Panc1 (cell line): Measurements from ENCODE around the gene IL1R1. TPM values are rescaled to one million over a fixed set of nuclear protein-coding genes. Genes with fewer than 3 reads are reported as not detected.

Source experiments
- ATAC-seq: fragments of 200-7000 bp; cut with Tn5 transposase; 2 replicates; pipeline ENCODE4 v1.9.1; 2020; ENCODE audit warnings: mild to moderate bottlenecking, moderate library complexity
- BruUV-seq: library from RNA; stranded (reverse); fragments of 400-500 nt; replicated peaks from 2 replicates; lab custom pipeline; 2021; lab: Mats Ljungman, UMichigan
- CTCF ChIA-PET: fragments of 300-600 bp; sonication (Branson Sonifier 250); formaldehyde crosslinking; loops from one replicate; lab custom pipeline; 2022; ENCODE audit warnings: antibody characterized with exemption; lab: Charles Lee
- POLR2A ChIA-PET: fragments of 300-600 bp; sonication (Branson Sonifier 250); formaldehyde crosslinking; loops from one replicate; lab custom pipeline; 2022; ENCODE audit warnings: antibody characterized with exemption; lab: Charles Lee
- DNase-seq: peaks from one replicate; pipeline ENCODE4 v3.0.0-alpha.2; 2010; ENCODE audit warnings: low read depth, low spot score
- H3K27ac ChIP-seq: 2 replicates; pipeline ENCODE4 v1.5.1; 2011; ENCODE audit warnings: mild to moderate bottlenecking, low read length, inconsistent platforms
- H3K27me3 ChIP-seq: fragments of 200-500 bp; sonication (Bioruptor generic); 2 replicates; pipeline ENCODE4 v1.6.0; 2014; ENCODE audit warnings: low read length, inconsistent platforms; ENCODE audit not compliant: control insufficient read depth, insufficient read depth
- H3K36me3 ChIP-seq: fragments of 200-500 bp; sonication (Bioruptor generic); 2 replicates; pipeline ENCODE4 v1.5.1; 2014; ENCODE audit warnings: inconsistent platforms, mild to moderate bottlenecking, low read length, moderate library complexity; ENCODE audit not compliant: control insufficient read depth, insufficient read depth
- H3K4me1 ChIP-seq: 2 replicates; pipeline ENCODE4 v1.5.1; 2011; ENCODE audit warnings: inconsistent platforms, mild to moderate bottlenecking, low read length, moderate library complexity; ENCODE audit not compliant: control insufficient read depth, insufficient read depth
- H3K4me3 ChIP-seq, 2 experiments: 2 replicates each; pipeline ENCODE4 v1.5.1; 2011 to 2012; ENCODE audit warnings: low read depth in 2 of 2, low read length in 2 of 2, mild to moderate bottlenecking in 2 of 2, inconsistent platforms in 1 of 2, moderate library complexity in 1 of 2
- H3K9me3 ChIP-seq: fragments of 200-500 bp; sonication (Bioruptor generic); 2 replicates; pipeline ENCODE4 v1.5.1; 2014; ENCODE audit warnings: low read depth, mild to moderate bottlenecking, inconsistent platforms, low read length, moderate library complexity; ENCODE audit not compliant: control insufficient read depth, insufficient read depth
- POLR2AphosphoS5 ChIP-seq: IDR thresholded peaks from 2 replicates; pipeline ENCODE4 v1.6.1; 2012; ENCODE audit warnings: mild to moderate bottlenecking, low read depth, low read length, moderate library complexity
- SIN3A ChIP-seq: IDR thresholded peaks from 2 replicates; pipeline ENCODE4 v1.6.1; 2012; ENCODE audit warnings: low read depth, mild to moderate bottlenecking, low read length, moderate library complexity, borderline replicate concordance; ENCODE audit not compliant: insufficient read depth
- TCF7L2 ChIP-seq: IDR thresholded peaks from 2 replicates; pipeline ENCODE4 v1.6.1; 2011; ENCODE audit warnings: mild to moderate bottlenecking, low read depth, low read length, inconsistent platforms
- in situ Hi-C: cut with HindIII; loops from 2 replicates; pipeline ENCODE4 v1.10.0; 2016; ENCODE audit warnings: low sequenced_read_pairs, low pct_unique_long_range_greater_than_20kb
- intact Hi-C: fragments of 100-400 bp; cut with micrococcal nuclease; formaldehyde crosslinking; loops from one replicate; pipeline ENCODE4 v1.10.0; 2022; ENCODE audit not compliant: unreplicated experiment
- total RNA-seq: library from RNA; stranded (reverse); gene quantifications from one replicate; pipeline ENCODE4 v1.2.1, GENCODE V29; 2021; ENCODE audit not compliant: unreplicated experiment
- TF ChIP-seq, protein P1 (sequence below), 2 experiments: IDR thresholded peaks; 2 replicates each; pipeline ENCODE4 v1.6.1; 2011 to 2012; ENCODE audit warnings: low read depth in 2 of 2, control low read depth in 1 of 2, low read length in 1 of 2, mild to moderate bottlenecking in 1 of 2, moderate library complexity in 1 of 2; ENCODE audit not compliant: insufficient read depth in 1 of 2
- TF ChIP-seq, protein P2 (sequence below): fragments of 450-650 bp; IDR thresholded peaks from 2 replicates; pipeline ENCODE4 v1.5.1; 2017; ENCODE audit warnings: mild to moderate bottlenecking

Gene IL1R1
- total RNA-seq, 1 experiment from 2014 or later, result 7.1 TPM

DNA sequence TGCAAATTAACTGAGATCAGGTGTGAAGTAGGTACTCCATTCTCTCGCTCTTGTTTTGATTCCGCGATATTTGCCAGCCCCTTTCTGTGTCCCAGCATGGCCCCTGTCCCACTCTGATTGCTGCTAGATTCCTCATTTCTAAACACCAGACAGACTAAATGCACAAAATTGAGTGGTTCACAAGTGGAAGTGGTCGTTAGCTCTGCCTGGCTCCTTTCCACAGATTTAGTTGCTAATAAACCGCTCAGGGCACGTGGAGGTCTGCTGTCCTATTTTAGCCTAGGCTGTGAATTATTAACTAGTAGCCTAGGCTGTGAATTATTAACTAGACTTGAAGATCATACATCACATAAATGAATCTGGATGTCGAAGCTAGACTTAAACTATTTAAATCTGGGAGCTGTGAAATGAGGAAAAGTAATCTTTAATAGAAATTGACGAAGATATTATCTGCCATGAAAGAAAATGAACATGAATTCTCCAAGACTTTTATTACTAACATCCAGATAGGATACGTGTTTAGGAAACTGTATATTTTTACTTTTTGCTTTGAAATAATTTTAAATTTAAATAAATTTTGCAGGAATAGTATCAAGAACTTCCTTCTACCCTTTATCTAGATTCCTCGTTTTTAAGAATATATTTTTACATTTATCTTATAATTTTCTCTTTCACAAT, 48.0 kb downstream of the IL1R1 start (continued):
- no peak for TF ChIP-seq POLR2AphosphoS5

DNA sequence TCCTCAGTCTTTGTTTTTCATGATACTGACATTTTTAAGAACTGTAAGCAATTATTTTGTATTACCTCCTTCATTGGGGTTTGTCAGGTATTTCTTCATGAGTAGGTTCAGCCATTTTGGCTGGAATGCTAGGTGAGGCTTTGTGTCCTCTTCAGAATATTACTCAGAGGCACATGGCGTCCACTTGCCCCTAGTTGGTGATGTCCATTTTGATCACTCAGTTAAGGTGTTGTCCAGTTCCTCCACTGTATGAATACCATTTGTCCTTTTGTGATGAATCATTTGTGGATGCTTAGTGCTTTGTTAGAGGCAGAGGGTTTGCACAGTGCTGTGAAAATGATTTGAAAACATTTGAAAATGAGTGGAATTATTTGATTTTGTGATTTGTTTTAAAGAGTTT, 49.0 kb downstream of the IL1R1 start:
- Histone ChIP-seq H3K36me3 (no peaks in the 10 kb centered on the region), H3K27ac (no peak overlapping the region), H3K27me3 (no peaks in the 10 kb centered on the region), H3K9me3 (no peaks in the 10 kb centered on the region), H3K4me3 (no peak overlapping the region), H3K4me1 (no peaks in the 10 kb centered on the region)
- in situ Hi-C loops, result no loop called here
- ATAC-seq, result no peak
- POLR2A ChIA-PET, result no interaction called here
- BruUV-seq, result no TSS peak
- no peak for TF ChIP-seq SIN3A
- TF ChIP-seq, protein P1, sequence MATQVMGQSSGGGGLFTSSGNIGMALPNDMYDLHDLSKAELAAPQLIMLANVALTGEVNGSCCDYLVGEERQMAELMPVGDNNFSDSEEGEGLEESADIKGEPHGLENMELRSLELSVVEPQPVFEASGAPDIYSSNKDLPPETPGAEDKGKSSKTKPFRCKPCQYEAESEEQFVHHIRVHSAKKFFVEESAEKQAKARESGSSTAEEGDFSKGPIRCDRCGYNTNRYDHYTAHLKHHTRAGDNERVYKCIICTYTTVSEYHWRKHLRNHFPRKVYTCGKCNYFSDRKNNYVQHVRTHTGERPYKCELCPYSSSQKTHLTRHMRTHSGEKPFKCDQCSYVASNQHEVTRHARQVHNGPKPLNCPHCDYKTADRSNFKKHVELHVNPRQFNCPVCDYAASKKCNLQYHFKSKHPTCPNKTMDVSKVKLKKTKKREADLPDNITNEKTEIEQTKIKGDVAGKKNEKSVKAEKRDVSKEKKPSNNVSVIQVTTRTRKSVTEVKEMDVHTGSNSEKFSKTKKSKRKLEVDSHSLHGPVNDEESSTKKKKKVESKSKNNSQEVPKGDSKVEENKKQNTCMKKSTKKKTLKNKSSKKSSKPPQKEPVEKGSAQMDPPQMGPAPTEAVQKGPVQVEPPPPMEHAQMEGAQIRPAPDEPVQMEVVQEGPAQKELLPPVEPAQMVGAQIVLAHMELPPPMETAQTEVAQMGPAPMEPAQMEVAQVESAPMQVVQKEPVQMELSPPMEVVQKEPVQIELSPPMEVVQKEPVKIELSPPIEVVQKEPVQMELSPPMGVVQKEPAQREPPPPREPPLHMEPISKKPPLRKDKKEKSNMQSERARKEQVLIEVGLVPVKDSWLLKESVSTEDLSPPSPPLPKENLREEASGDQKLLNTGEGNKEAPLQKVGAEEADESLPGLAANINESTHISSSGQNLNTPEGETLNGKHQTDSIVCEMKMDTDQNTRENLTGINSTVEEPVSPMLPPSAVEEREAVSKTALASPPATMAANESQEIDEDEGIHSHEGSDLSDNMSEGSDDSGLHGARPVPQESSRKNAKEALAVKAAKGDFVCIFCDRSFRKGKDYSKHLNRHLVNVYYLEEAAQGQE (IDR thresholded peaks at IDR 0.05; ENCODE audit: insufficient read depth in 1 of 2, low read depth in 2 of 2, low read length in 1 of 2), result no peak
- no peak for TF ChIP-seq POLR2AphosphoS5
- no peak for TF ChIP-seq TCF7L2
- TF ChIP-seq, protein P2, sequence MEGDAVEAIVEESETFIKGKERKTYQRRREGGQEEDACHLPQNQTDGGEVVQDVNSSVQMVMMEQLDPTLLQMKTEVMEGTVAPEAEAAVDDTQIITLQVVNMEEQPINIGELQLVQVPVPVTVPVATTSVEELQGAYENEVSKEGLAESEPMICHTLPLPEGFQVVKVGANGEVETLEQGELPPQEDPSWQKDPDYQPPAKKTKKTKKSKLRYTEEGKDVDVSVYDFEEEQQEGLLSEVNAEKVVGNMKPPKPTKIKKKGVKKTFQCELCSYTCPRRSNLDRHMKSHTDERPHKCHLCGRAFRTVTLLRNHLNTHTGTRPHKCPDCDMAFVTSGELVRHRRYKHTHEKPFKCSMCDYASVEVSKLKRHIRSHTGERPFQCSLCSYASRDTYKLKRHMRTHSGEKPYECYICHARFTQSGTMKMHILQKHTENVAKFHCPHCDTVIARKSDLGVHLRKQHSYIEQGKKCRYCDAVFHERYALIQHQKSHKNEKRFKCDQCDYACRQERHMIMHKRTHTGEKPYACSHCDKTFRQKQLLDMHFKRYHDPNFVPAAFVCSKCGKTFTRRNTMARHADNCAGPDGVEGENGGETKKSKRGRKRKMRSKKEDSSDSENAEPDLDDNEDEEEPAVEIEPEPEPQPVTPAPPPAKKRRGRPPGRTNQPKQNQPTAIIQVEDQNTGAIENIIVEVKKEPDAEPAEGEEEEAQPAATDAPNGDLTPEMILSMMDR, result no peak
- intact Hi-C loops, result no loop called here
- CTCF ChIA-PET, result no interaction called here
- no peak for DNase-seq

DNA sequence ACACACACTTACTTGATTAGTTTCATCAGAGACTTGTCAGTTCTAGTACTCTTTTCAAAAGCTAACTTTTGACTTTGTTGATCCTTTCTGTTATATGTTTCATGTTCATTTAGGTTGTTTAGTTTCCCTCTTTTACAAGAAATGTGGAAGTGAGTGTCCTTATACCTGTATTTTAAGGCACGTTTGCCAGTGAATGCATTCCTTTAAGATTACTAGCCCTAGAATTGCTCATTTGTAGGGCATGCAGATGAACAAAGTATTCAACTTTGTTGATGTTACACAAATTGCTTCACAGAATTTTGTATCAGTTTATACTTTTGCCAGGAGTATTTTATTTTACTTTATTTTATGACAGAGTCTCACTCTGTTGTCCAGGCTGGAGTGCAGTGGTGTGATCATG, 50.5 kb downstream of the IL1R1 start:
- intact Hi-C loops (no loop called here), in situ Hi-C loops (no loop called here)
- Histone ChIP-seq H3K36me3 (no peaks in the 10 kb centered on the region), H3K4me1 (no peaks in the 10 kb centered on the region), H3K27me3 (no peaks in the 10 kb centered on the region), H3K27ac (no peak overlapping the region), H3K9me3 (no peaks in the 10 kb centered on the region), H3K4me3 (no peak overlapping the region)
- DNase-seq (no peak), ATAC-seq (no peak)
- TF ChIP-seq, protein P1 (IDR thresholded peaks at IDR 0.05; ENCODE audit: insufficient read depth in 1 of 2, low read depth in 2 of 2, low read length in 1 of 2), result no peak
- TF ChIP-seq, protein P2, result no peak
- no peak for TF ChIP-seq TCF7L2
- TF ChIP-seq POLR2AphosphoS5, result no peak
- no peak for TF ChIP-seq SIN3A
- CTCF ChIA-PET, result no interaction called here
- POLR2A ChIA-PET, result no interaction called here
- no TSS peak for BruUV-seq
